GM18517 (cell line): ENCODE data around the gene TAX1BP1.

Experiments
- ATAC-seq: cut with Tn5 transposase; IDR thresholded peaks from one replicate; pipeline ENCODE4 v1.9.1; 2021; ENCODE audit warnings: mild to moderate bottlenecking, moderate library complexity; ENCODE audit not compliant: unreplicated experiment

The TAX1BP1 gene

DNA sequence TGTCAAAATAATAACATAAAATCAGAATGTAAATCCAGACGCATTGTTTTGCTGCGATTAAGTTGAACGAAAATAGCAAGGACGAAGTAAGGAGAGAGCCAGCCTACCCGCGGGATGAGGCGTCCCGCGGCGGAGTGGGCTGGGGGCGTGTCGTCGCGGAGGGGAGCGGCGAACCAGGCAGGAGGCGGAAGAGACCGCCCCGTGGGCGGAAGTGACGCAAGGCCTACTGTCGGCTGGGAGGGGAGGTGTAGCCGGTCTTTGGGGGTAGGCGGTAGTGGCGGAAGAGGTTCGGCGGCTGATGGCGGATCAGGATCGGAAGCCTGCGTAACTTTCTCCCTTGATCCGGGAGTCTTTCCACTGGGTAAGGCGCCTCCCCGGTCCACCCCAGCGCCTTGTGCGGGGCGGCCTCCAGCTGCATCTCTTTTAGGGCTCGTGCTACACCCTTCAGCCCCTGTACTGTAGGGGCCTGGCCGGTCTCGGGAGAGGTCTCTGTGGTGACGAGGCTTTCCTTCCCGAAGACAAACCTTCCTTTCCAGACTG, at the start of gene TAX1BP1:
TAX1BP1 (plus strand) TSS at position 254 of the 540 bp plus-strand sequence. CDS start 8,363 bp downstream, outside the sequence.
- peak; percentile 89 for ATAC-seq

GRCh38 chr7:27690649-27691048, 49.3 kb upstream of the TAX1BP1 start:
- no peak for ATAC-seq

DNA sequence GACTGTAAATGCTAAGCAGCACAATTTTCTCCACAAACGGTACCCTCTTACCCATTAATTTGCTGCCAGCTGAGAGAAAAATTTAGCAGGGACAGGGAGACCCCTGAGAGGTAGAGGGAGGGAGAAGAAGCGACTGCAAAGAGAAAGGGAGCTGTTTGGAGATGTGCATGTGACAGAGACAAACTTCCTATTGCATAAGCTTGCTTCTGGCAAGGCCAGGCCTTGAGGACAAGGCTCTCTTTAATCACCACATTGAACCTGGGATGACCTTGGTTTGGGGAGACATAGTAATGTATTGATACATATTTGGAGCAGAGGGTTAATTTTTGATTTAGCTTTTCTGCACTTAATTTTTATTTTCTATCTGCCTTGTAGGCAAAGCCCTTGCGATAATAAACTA, 46.2 kb upstream of the TAX1BP1 start:
- no peak for ATAC-seq

- ATAC-seq, result no peak
Observed at GRCh38 chr7:27695096-27695495, 44.9 kb upstream of the TAX1BP1 start.

GRCh38 chr7:27697861-27698430, 42.0 kb upstream of the TAX1BP1 start:
- ATAC-seq, result no peak

GRCh38 chr7:27699751-27700150, 40.2 kb upstream of the TAX1BP1 start:
- ATAC-seq, result no peak

DNA sequence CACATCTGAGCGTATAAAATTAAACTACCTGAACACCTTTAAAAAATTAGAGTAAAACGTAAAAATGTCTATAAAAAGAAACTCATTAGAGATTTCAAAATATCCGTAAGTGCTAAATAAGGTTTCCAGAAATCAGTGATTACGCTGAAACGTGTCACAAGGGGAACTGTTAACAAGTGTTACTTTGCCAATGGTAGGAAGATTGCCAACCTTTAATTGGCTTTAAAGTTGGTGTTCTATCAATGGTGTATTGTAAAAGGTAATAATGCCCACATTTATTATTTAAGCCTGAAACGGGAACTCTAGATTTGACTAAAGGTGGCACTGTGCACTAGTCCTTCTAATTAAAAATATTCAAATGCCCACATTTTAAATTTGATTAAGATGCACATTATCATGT, 39.5 kb upstream of the TAX1BP1 start:
- ATAC-seq, result no peak

GRCh38 chr7:27703181-27703580, 36.8 kb upstream of the TAX1BP1 start:
- no peak for ATAC-seq

DNA sequence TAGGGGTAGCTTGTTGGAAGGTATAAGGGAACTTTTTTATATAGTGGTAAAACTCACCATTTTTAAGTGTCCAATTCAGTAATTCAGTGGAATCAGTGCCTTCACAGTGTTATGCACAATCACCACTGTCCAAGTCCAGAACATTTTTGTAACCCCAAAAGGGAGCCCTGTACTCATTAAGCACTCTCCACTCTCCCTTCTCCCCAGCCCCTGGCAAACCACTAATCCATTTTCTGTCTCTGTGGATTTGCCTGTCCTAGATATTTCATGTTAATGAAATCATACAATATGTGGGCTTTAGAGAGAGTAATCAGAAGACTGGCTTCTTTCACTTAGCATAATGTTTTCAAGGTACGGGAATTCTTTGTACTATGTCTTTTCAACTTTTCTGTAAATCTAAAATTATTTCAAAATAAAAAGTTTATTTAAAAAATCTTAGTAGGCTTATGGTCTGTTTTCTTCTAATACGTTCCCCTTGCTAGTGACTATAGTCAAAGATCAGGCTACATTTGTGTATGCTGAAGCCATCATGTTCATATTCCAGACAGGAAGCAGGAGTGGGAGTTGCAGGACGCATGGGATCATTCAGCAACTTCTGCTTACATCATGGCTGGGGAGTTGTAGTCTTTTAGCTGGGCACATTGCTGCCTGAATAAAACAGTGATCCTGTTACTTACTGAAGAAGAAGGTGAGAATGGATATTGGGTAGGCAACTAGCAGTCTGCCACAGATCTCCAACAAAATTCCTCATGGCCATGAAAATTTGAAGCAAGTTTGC, 35.4 kb upstream of the TAX1BP1 start:
- ATAC-seq, result no peak

- ATAC-seq, result no peak
Observed at GRCh38 chr7:27705200-27705594, 34.8 kb upstream of the TAX1BP1 start.

GRCh38 chr7:27708485-27708884, 31.5 kb upstream of the TAX1BP1 start:
- no peak for ATAC-seq

DNA sequence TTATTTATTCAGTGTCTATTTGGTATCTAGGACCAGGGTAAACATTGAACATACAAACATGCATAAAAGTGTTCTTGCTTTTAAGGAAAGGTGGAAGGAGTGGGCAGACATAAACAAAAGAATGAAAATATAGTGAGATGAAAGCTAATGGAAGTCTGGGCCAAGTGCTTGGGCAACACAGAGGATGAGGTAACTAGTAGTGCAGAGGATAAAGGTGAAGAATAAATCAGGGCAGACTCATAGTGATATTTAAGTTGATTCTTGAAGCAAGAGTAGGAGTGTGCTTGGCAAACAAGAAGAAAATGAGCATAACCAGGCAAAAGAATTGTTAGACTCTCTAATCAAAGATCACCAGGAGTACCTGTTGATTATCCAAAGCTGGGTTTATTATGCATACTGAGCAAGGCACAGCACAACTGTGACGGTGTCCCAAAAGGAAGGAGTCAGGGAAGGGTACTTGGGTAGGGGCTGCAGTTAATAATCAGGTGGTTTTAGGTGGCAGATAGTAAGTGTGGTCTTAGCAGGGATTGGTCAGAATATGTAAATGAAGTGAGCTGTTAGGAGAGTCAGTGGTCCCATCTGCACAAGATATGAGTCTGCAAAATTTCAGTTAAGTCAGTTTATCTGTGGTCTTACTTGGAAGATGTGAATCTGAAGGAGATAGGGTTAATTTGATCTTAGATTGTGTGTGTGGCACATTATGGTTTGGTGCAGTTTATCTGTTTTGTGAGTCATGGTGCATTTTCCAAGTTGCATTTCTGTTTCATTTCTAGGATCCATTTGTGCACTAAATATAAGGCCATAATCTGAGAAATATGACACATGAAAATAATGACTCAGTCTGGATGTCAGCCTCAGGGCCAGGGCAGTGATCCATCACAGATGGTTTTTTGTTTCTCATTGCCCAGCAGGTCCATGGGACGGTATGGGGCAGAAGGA, 30.6 kb upstream of the TAX1BP1 start:
- no peak for ATAC-seq

GRCh38 chr7:27712217-27712616, 27.7 kb upstream of the TAX1BP1 start:
- no peak for ATAC-seq

- no peak for ATAC-seq
Observed at GRCh38 chr7:27714831-27715444, 25.0 kb upstream of the TAX1BP1 start.

- no peak for ATAC-seq
Observed at GRCh38 chr7:27723085-27723484, 16.9 kb upstream of the TAX1BP1 start.

- ATAC-seq, result no peak
Observed at GRCh38 chr7:27727058-27727457, 12.9 kb upstream of the TAX1BP1 start.

GRCh38 chr7:27730112-27730511, 9.8 kb upstream of the TAX1BP1 start:
- ATAC-seq, result no peak

DNA sequence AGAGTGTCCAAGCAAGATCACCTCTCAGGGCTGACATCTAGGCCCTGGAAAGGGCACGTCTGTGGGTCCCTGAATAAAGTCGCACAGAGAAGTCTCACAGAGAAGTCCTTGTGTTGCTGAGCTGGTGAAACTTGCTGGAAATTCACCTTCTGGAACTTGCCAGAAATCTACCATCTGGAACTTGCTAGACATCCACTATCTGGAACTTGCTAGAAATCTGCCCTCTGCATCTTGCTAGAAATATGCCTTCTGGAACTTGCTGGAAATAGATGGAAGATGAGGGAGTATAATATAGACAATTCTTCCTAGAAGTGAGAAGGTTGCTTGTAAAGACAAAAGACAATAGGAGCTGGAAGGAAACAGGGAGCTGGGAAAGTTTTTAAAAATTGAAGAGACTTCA, 5.4 kb upstream of the TAX1BP1 start:
- no peak for ATAC-seq

DNA sequence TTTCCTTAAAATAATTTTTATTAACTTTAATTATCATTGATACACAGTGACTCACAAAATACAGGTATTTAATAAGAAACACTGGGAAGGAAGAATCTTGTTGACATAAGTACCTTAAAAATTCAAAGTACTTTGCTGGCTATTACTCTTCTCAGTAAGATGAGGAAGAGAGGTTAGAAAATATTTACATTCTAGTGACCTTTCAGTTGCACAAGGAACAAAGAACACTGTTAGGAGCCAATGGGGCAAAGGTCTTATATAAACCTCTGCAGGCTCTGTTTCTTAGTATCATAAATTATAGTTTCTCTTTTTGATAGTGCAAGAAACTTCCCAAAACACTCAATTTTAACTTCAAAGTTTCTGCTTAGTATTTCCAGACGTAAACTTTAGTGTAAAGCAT, 4.8 kb upstream of the TAX1BP1 start:
- no peak for ATAC-seq

DNA sequence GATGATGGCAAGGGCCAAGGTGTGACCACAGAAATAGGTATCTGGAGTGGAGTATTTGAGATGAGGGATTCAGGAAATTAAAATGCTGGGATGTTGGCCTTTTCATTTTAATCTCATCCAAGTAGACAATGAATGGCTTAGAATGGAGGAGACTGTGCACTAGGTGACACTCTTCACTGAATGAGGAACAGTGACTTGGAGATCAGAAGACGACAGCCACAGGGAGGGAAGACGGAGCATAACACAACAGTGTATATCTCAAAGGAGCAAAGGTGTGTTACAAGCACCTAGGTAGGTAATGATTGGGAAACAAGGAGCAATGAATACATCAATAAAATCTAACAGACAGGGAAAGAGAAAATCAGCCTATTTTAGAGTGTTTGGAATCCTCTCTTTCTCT, 4.1 kb upstream of the TAX1BP1 start:
- no peak for ATAC-seq

- no peak for ATAC-seq
Observed at GRCh38 chr7:27737178-27737577, 2.8 kb upstream of the TAX1BP1 start.
